Testis (tissue), 3 donors: ENCODE results near the gene ATRNL1. TPM values are rescaled to one million over a fixed set of nuclear protein-coding genes. Genes with fewer than 3 reads are reported as not detected.

Experiments used
- DNase-seq: peaks from one replicate; pipeline ENCODE4 v3.0.0-alpha.2; 2019
- H3K27ac ChIP-seq, 2 donors: fragments of 200-600 bp; sonication (generic); one replicate each; pipeline ENCODE4 v1.5.1; 2019
- H3K27me3 ChIP-seq: fragments of 200-600 bp; sonication (generic); one replicate; pipeline ENCODE4 v1.5.1; 2019
- H3K36me3 ChIP-seq: fragments of 200-600 bp; sonication (generic); one replicate; pipeline ENCODE4 v1.5.1; 2017; ENCODE audit warnings: low read depth; ENCODE audit errors: missing control alignments
- H3K4me1 ChIP-seq: fragments of 200-600 bp; sonication (generic); one replicate; pipeline ENCODE4 v1.5.1; 2019
- H3K4me3 ChIP-seq, 2 donors: fragments of 200-600 bp; sonication (generic); one replicate each; pipeline ENCODE4 v1.5.1; 2017 to 2019
- H3K9me3 ChIP-seq: fragments of 200-600 bp; sonication (generic); one replicate; pipeline ENCODE4 v1.5.1; 2017
- POLR2A ChIP-seq: fragments of 450-650 bp; IDR thresholded peaks from one replicate; pipeline ENCODE4 v1.6.1; 2017; ENCODE audit warnings: antibody characterized with exemption, mild to moderate bottlenecking, moderate library complexity
- WGBS, 2 donors: methylation state at CpG; one replicate each; pipeline ENCODE4 v1.1.5; 2018; 5-methylcytosine and 5-hydroxymethylcytosine counted together
- intact Hi-C: fragments of 100-400 bp; cut with DNase I; formaldehyde crosslinking; loops from one replicate; pipeline ENCODE4 v1.15.1; 2023; ENCODE audit warnings: low total_unique reads
- polyA plus RNA-seq: library from polyadenylated mRNA; stranded (reverse); fragments of 350-450 nt; fragmentation: Illumina TruSeq; extraction: RNeasy Lipid Tissue Mini Kit (QIAGEN cat#74804); gene quantifications from one replicate; pipeline ENCODE4 v1.2.3, GENCODE V29; 2014; ENCODE audit warnings: low read depth, low replicate concordance; ENCODE audit not compliant: insufficient read depth
- total RNA-seq, 2 donors: library from RNA; depleted of rRNA; stranded (reverse); fragments of >200 nt; gene quantifications; one replicate each; pipeline ENCODE4 v1.2.3, GENCODE V29; 2016
- TF ChIP-seq, protein P1 (sequence below), 3 experiments: fragments of 450-650 bp in 2 of 3; fragments of 200-600 bp in 1 of 3; sonication (generic) in 1 of 3; IDR thresholded peaks; one replicate each; pipeline ENCODE4 v1.5.1; 2016 to 2019; ENCODE audit warnings: antibody characterized with exemption in 3 of 3, mild to moderate bottlenecking in 2 of 3, moderate library complexity in 1 of 3

The ATRNL1 gene
- total and polyA plus RNA-seq, 3 donors from 2014 or later: 32.4 to 61.3 (median 45.7) TPM

DNA sequence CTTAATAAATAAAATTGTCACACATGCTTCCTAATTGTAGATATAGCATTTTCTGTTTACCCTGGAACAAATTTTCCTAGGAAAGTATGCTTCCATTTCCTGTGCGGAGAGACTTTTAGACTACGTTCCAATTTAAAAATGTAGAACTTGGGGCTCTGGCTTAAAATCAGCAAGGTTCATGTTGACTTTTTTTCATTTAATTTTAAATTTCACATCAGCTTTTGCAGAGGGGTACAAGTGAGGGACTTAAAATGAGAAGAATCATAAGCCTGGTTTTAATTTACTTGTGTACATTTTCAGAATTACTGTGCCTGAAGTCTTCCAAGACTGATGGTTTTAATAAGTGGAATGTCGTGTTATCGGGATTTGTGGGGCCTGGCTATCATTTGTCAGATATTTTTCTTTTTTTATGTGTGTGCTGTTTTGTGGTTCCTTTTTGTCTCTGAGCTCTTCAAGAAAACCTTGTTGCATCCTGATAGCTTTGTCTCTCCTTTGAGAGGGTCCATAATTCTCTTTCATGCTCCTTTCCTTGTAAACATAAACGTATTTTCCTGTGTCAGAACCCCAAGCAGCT is 8.8 kb upstream of the ATRNL1 start:
- no peaks in the 10 kb centered on the region for H3K27me3 ChIP-seq
- H3K36me3 ChIP-seq: no peaks in the 10 kb centered on the region
- no peak overlapping the region for H3K27ac ChIP-seq
- 51 to 59% methylated on average over 5 of the region's 5 CpGs for WGBS, 2 donors
- H3K9me3 ChIP-seq: no peaks in the 10 kb centered on the region
- TF ChIP-seq POLR2A: no peak
- TF ChIP-seq, protein P1, sequence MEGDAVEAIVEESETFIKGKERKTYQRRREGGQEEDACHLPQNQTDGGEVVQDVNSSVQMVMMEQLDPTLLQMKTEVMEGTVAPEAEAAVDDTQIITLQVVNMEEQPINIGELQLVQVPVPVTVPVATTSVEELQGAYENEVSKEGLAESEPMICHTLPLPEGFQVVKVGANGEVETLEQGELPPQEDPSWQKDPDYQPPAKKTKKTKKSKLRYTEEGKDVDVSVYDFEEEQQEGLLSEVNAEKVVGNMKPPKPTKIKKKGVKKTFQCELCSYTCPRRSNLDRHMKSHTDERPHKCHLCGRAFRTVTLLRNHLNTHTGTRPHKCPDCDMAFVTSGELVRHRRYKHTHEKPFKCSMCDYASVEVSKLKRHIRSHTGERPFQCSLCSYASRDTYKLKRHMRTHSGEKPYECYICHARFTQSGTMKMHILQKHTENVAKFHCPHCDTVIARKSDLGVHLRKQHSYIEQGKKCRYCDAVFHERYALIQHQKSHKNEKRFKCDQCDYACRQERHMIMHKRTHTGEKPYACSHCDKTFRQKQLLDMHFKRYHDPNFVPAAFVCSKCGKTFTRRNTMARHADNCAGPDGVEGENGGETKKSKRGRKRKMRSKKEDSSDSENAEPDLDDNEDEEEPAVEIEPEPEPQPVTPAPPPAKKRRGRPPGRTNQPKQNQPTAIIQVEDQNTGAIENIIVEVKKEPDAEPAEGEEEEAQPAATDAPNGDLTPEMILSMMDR (IDR thresholded peaks at IDR 0.05): no peak
- H3K4me1 ChIP-seq: no peaks in the 10 kb centered on the region
- H3K4me3 ChIP-seq: no peak overlapping the region
- intact Hi-C loops: no loop called here
- no peak for DNase-seq

DNA sequence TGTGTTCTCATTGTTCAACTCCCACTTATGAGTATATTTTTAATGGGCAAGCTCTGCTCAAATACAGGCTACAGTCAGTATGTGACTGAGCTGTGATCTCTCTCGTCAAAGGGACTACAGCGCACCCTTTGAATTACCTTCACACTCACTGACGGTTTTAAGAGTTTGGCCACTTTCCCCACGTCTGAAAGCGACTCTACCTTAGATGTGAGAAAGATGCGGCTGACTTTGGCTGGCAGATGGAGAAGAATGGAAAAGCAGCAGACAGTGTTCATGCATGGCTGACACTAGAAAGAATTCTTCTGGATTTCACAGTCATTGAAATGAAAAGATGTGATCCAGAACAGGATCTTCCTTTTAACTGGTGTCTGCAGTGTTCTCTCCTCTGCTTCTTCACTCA is 2.0 kb upstream of the ATRNL1 start:
- DNase-seq: no peak
- H3K4me3 ChIP-seq: no peak overlapping the region
- WGBS, 2 donors: 72 to 93% methylated on average over 6 of the region's 6 CpGs
- no peak overlapping the region for H3K27ac ChIP-seq
- no peaks in the 10 kb centered on the region for H3K4me1 ChIP-seq
- no peaks in the 10 kb centered on the region for H3K27me3 ChIP-seq
- no peaks in the 10 kb centered on the region for H3K9me3 ChIP-seq
- H3K36me3 ChIP-seq: no peaks in the 10 kb centered on the region
- intact Hi-C loops: no loop called here
- TF ChIP-seq POLR2A: no peak
- TF ChIP-seq, protein P1 (IDR thresholded peaks at IDR 0.05): no peak

DNA sequence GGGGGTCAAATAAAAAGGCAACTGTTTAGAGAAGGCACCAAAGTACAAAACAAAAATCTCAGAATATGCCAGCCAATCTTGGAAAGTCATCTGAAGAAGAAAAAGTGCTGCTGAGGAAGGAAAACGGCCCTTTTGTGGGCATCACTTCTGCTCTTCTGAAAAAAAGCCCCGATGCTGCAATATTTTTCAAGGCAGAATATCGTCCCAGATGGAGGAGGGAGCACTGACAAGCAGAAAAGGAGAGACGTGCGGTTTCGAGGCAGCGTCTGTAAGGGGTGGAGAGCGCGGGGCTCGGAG is 959 bp upstream of the ATRNL1 start:
- no peak overlapping the region for H3K27ac ChIP-seq
- H3K36me3 ChIP-seq: no peaks in the 10 kb centered on the region
- 0% methylated on average over 10 of the region's 10 CpGs for WGBS, 2 donors
- H3K9me3 ChIP-seq: no peaks in the 10 kb centered on the region
- DNase-seq: no peak
- TF ChIP-seq POLR2A: no peak
- TF ChIP-seq, protein P1 (IDR thresholded peaks at IDR 0.05): no peak
- H3K4me1 ChIP-seq: no peaks in the 10 kb centered on the region
- H3K27me3 ChIP-seq: no peaks in the 10 kb centered on the region
- intact Hi-C loops: no loop called here
- H3K4me3 ChIP-seq: peak overlapping the region; percentile 66 to 74

DNA sequence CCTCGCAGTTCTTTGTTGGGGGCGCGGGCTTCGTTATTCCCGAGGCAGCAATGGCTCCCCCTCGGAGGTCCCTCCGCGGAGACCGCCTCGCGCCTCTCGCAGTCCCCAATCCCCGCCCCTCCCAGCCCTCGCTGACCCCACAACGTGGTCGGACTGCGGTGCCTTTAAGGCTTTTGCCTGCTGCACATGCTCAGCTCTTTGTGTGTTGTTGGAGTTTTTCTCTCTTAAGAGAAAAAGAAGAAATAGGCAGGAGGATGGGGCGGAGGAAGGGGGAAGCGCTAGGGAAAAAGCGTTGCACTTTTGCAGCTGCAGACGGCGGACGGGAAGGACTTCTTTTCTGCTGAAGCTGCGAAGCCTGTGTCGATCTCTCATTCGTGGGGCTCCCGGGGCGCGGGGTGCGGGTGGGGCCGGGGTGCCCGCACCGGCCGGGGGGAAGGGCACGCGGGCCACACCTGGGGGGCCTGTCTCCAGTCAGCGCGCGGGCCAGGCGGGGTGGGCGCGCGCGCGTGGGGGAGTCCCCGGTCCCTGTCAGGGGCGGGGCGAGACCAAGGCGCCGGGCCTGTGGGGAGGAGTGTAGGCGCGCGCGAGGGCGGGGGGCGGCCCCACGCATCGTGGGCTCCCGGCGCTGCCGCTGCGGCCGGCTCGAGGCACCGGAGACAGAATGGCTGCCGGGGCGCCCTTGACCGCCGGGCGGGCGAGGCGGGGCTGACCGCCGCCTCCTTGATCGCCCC is 445 bp upstream of the ATRNL1 start:
- Histone ChIP-seq H3K4me1 (no peaks in the 10 kb centered on the region), H3K36me3 (no peaks in the 10 kb centered on the region), H3K9me3 (no peaks in the 10 kb centered on the region), H3K4me3 (peak overlapping the region; percentile 66 to 74), H3K27ac (peak overlapping the region in 1 of 2 donors; percentile 80), H3K27me3 (no peaks in the 10 kb centered on the region)
- TF ChIP-seq POLR2A: no peak
- intact Hi-C loops: no loop called here
- 0 to 1% methylated on average over 12 to 46 of the region's 75 CpGs for WGBS, 2 donors
- DNase-seq: peak; percentile 69

DNA sequence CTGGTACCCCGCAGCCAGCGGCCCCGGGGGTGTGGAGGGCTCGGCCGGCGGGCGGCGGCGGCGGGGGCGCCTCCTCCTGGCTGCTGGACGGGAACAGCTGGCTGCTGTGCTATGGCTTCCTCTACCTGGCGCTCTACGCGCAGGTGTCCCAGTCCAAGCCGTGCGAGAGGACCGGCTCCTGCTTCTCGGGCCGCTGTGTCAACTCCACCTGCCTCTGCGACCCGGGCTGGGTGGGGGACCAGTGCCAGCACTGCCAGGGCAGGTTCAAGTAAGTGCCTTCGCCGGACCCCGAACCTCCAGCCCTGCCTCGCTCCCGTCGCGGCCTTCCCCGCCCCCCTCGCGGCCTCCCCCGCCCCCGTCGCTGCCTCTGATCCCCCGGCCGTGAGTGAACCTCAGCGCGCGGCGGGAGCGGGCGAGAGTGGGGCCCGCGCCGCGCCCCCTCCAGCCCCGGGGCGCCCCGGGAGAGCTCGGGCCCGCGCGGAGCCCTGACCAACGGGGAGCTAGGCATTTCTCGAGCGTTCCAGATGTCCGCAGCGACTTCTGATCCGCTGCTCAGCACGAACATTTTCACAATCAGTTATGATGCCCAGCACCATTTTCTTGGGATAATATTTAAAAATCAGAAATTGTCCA is 727 bp downstream of the ATRNL1 start:
- peak overlapping the region; percentile 66 to 74 for H3K4me3 ChIP-seq
- intact Hi-C loops: no loop called here
- peak overlapping the region; percentile 70 to 80 for H3K27ac ChIP-seq
- H3K36me3 ChIP-seq: no peaks in the 10 kb centered on the region
- 2 to 7% methylated on average over 8 to 35 of the region's 61 CpGs for WGBS, 2 donors
- peak; percentile 41 for DNase-seq
- H3K27me3 ChIP-seq: no peaks in the 10 kb centered on the region
- no peaks in the 10 kb centered on the region for H3K9me3 ChIP-seq
- H3K4me1 ChIP-seq: no peaks in the 10 kb centered on the region
- no peak for TF ChIP-seq POLR2A
